Neural crest cell (in vitro differentiated cells): ENCODE results near the gene TMEM212. TPM values are rescaled to one million over a fixed set of nuclear protein-coding genes. Genes with fewer than 3 reads are reported as not detected.

ENCODE experiments used
- DNase-seq: peaks from one replicate; pipeline ENCODE4 v3.0.0; 2021; ENCODE audit warnings: low read depth, mixed read lengths, low spot score
- H3K27ac Mint-ChIP-seq: one replicate; pipeline ENCODE4 v1.8.0; 2021; ENCODE audit warnings: mild to moderate bottlenecking, mixed read lengths; ENCODE audit not compliant: unreplicated experiment
- H3K27me3 Mint-ChIP-seq: 2 replicates; pipeline ENCODE4 v1.8.0; 2021; ENCODE audit warnings: low read depth, mild to moderate bottlenecking, mixed read lengths
- H3K36me3 Mint-ChIP-seq: 2 replicates; pipeline ENCODE4 v1.8.0; 2021; ENCODE audit warnings: low read depth, mild to moderate bottlenecking, mixed read lengths
- H3K4me1 Mint-ChIP-seq: 2 replicates; pipeline ENCODE4 v1.8.0; 2021; ENCODE audit warnings: mixed read lengths
- H3K4me3 Mint-ChIP-seq: one replicate; pipeline ENCODE4 v1.8.0; 2021; ENCODE audit warnings: mild to moderate bottlenecking, mixed read lengths
- H3K9me3 Mint-ChIP-seq: 2 replicates; pipeline ENCODE4 v1.8.0; 2021; ENCODE audit warnings: mixed read lengths
- CTCF ChIP-seq: fragments of 200-600 bp; sonication (generic); conservative IDR thresholded peaks from 2 replicates; pipeline ENCODE4 v1.5.0; 2021; ENCODE audit warnings: antibody characterized with exemption, mild to moderate bottlenecking
- total RNA-seq: library from RNA; stranded (reverse); gene quantifications from 2 replicates; pipeline ENCODE4 v1.2.1, GENCODE V29; 2021

Gene TMEM212
- total RNA-seq, 1 donor from 2014 or later = not detected

- H3K9me3 Mint-ChIP-seq = no peaks in the 10 kb centered on the region
- no peak overlapping the region for H3K27ac Mint-ChIP-seq
- TF ChIP-seq CTCF = no peak
- H3K4me3 Mint-ChIP-seq = no peak overlapping the region
- H3K4me1 Mint-ChIP-seq = peaks cover 30% of the 10 kb centered on the region
- no peaks in the 10 kb centered on the region for H3K27me3 Mint-ChIP-seq
- no peak for DNase-seq
- H3K36me3 Mint-ChIP-seq = no peaks in the 10 kb centered on the region
These were observed 31.7 kb downstream of the TMEM212 start for GRCh38 chr3:171874879-171875278.

GRCh38 chr3:171875923-171876412, 32.8 kb downstream of the TMEM212 start:
- Mint-ChIP-seq H3K36me3 (no peaks in the 10 kb centered on the region), H3K9me3 (no peaks in the 10 kb centered on the region), H3K27me3 (no peaks in the 10 kb centered on the region), H3K27ac (no peak overlapping the region), H3K4me1 (peaks cover 33% of the 10 kb centered on the region), H3K4me3 (no peak overlapping the region)
- TF ChIP-seq CTCF = no peak
- no peak for DNase-seq

GRCh38 chr3:171876680-171877147, 33.6 kb downstream of the TMEM212 start:
- H3K9me3 Mint-ChIP-seq = no peaks in the 10 kb centered on the region
- H3K27ac Mint-ChIP-seq = no peak overlapping the region
- H3K4me3 Mint-ChIP-seq = no peak overlapping the region
- H3K4me1 Mint-ChIP-seq = peaks cover 37% of the 10 kb centered on the region
- TF ChIP-seq CTCF = no peak
- no peaks in the 10 kb centered on the region for H3K27me3 Mint-ChIP-seq
- no peaks in the 10 kb centered on the region for H3K36me3 Mint-ChIP-seq
- no peak for DNase-seq

- no peak for DNase-seq
- H3K4me3 Mint-ChIP-seq = no peak overlapping the region
- H3K36me3 Mint-ChIP-seq = no peaks in the 10 kb centered on the region
- H3K27me3 Mint-ChIP-seq = no peaks in the 10 kb centered on the region
- H3K9me3 Mint-ChIP-seq = no peaks in the 10 kb centered on the region
- no peak for TF ChIP-seq CTCF
- H3K27ac Mint-ChIP-seq = no peak overlapping the region
- peaks cover 41% of the 10 kb centered on the region for H3K4me1 Mint-ChIP-seq
These were observed 35.5 kb downstream of the TMEM212 start for GRCh38 chr3:171878461-171879225.

- H3K4me3 Mint-ChIP-seq = no peak overlapping the region
- H3K9me3 Mint-ChIP-seq = no peaks in the 10 kb centered on the region
- no peak for DNase-seq
- H3K27me3 Mint-ChIP-seq = no peaks in the 10 kb centered on the region
- TF ChIP-seq CTCF = no peak
- no peak overlapping the region for H3K27ac Mint-ChIP-seq
- no peaks in the 10 kb centered on the region for H3K36me3 Mint-ChIP-seq
- peaks cover 39% of the 10 kb centered on the region for H3K4me1 Mint-ChIP-seq
These were observed 36.3 kb downstream of the TMEM212 start for GRCh38 chr3:171879472-171879871.
